Epithelial cell of esophagus (primary cell): ENCODE data around the gene ME3.
A peak's percentile ranks its signal among the peaks of the same experiment; 100 is the strongest.

Source experiments
- DNase-seq: peaks from one replicate; pipeline ENCODE4 v3.0.0; 2010; ENCODE audit warnings: low read depth
- H3K4me3 ChIP-seq: 2 replicates; pipeline ENCODE4 v1.5.1; 2011; ENCODE audit warnings: mild to moderate bottlenecking, low read length, control low read depth
- TF ChIP-seq, protein P1 (sequence below): IDR thresholded peaks from 2 replicates; pipeline ENCODE4 v1.5.1; 2011; ENCODE audit warnings: low read depth, mild to moderate bottlenecking, low read length, control low read depth, inconsistent platforms; ENCODE audit not compliant: insufficient read depth; ENCODE audit errors: missing control alignments

The ME3 gene

DNA sequence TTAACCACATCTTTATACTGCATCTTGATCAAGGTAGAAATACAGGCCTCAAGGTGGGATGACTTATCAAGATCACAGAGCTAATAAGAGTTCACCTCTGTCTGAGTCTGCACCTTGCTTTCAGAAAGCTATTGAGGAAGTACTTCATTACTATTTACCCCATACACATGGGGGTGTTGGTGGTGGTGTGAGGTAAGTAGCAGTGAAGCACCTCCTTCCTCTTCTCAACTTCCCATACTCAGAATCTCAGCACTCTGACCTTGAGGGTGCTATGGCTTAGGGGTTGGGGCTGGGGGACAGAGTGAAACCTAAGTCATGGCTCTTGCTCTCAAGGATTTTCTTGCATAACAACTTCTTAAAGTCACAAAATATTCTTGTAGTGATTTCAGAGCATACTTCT, 56.9 kb downstream of the ME3 start:
- TF ChIP-seq, protein P1, sequence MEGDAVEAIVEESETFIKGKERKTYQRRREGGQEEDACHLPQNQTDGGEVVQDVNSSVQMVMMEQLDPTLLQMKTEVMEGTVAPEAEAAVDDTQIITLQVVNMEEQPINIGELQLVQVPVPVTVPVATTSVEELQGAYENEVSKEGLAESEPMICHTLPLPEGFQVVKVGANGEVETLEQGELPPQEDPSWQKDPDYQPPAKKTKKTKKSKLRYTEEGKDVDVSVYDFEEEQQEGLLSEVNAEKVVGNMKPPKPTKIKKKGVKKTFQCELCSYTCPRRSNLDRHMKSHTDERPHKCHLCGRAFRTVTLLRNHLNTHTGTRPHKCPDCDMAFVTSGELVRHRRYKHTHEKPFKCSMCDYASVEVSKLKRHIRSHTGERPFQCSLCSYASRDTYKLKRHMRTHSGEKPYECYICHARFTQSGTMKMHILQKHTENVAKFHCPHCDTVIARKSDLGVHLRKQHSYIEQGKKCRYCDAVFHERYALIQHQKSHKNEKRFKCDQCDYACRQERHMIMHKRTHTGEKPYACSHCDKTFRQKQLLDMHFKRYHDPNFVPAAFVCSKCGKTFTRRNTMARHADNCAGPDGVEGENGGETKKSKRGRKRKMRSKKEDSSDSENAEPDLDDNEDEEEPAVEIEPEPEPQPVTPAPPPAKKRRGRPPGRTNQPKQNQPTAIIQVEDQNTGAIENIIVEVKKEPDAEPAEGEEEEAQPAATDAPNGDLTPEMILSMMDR, result no peak
- H3K4me3 ChIP-seq, result no peak overlapping the region
- DNase-seq, result no peak

DNA sequence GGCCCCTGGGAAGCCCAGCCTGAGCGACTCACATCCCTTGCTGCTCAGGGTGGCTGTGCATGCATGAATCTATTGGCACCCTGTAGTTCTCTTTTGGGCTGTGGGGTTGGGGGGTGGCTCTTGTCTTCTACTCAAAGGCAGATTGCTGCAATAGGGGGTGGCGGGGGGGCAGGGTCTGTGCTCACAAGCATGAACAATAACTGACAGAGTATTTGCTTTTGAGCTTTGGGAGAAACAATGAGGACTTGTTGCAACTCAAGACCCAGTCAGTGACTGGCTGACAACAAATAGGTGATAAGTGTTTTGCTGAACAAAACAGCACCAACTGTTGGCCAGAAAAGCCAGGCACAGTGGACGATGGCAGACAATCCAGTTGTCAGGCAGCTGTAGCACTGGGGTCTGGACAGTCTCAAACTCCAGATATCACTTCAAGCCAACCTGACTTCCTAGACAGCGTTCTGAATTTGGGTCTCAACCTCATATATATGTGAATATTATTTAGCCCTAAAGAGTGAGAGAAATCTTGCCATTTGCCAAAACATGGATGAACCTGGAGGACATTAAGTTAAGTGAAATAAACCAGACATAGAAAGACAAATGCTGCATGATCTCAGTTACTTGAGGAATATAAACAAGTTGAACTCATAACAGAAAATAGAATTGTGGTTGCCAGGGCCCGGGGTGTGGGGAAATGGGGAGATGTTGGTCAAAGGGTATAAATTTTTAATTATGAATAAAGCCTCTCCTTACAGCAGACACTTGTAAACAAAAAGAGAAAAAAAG, 61.7 kb downstream of the ME3 start:
- no peak for DNase-seq
- TF ChIP-seq, protein P1, result no peak
- no peak overlapping the region for H3K4me3 ChIP-seq

DNA sequence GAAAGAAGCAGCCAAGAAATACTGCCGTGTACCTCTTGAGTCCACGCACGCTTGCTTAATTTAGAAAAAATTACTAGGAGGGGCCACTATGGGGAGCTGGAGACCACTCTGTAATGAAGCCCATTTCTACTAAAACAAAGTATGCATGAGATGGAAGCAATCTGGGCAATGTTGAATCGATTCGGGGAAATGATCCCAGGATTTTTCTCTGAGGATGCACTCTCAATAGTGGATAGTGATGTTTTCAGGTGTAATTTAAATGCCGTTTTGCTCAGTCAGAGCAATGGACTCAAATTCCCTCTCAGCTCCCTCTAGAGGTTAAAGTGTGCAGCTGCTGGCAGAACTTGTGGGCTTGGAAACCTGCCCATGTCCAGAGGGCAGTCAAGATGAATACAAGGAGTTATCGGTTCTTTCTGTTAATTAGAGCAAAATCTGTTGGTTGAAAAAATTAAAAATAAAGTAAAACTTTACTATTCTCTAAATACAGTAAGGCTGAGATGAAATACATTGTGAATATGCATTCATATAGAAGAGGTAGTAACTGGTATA, 64.1 kb downstream of the ME3 start:
- DNase-seq, result peak; percentile 82
- TF ChIP-seq, protein P1, result peak; percentile 97
- H3K4me3 ChIP-seq, result no peak overlapping the region

DNA sequence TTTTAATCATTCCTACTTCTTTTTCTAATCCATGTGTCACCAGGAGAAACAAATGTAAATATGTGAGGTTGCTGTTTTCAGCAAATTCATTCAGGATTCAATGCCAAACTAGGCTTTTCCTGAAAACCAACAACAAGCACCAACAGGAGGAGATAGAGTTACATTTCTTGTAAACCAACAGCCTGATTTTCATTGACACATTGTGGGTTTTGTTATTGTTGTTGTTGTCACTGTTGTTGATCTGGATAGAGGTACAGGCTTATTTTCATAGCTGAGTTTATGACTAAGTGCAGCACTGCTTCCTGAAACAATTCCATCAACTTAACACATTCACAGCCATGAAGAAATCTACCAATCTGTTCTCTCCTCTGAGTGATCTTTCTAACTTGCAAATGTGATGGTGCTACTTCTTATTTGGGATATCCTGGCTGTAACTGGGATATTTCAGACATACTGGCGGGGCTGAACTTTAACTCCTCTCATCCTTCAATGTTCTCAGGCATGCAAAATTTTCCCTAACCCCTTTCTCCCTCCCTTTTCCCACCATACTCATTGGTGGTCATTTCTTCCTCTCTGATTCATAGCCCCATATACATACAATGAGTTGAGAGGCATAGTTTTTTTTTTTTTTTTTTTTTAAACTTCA, 65.5 kb downstream of the ME3 start:
- peak; percentile 66 for DNase-seq
- TF ChIP-seq, protein P1, result no peak

DNA sequence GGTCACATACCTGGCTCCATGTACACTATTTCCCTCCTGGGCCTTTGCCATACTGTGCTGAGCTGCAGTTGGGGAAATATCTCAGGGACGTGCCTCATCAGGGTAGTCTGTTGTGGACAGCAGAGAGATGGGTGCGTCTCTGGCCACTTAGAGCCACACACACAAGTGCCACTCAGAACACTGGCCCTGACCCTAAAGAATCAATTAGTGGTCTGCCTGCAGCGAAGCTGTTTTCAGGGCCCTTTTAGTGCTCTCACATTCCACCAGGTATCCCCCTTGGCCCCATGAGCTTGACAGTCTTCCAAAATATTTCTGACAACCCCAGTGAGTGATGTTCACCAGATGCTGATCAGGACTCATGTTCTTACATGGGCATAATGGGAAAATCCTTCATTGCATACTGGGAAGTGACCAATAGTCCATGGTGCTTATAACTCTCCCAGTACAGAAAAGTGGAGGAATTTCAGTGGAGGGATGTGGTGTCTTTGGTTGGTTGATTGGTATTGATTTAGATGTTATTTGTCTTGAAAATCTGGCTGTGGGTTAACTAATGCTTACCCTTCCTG, 66.1 kb downstream of the ME3 start:
- H3K4me3 ChIP-seq, result no peak overlapping the region
- DNase-seq, result no peak
- TF ChIP-seq, protein P1, result no peak

More for the DNA sequence above, 65.5 kb downstream of the ME3 start:
- no peak overlapping the region for H3K4me3 ChIP-seq

DNA sequence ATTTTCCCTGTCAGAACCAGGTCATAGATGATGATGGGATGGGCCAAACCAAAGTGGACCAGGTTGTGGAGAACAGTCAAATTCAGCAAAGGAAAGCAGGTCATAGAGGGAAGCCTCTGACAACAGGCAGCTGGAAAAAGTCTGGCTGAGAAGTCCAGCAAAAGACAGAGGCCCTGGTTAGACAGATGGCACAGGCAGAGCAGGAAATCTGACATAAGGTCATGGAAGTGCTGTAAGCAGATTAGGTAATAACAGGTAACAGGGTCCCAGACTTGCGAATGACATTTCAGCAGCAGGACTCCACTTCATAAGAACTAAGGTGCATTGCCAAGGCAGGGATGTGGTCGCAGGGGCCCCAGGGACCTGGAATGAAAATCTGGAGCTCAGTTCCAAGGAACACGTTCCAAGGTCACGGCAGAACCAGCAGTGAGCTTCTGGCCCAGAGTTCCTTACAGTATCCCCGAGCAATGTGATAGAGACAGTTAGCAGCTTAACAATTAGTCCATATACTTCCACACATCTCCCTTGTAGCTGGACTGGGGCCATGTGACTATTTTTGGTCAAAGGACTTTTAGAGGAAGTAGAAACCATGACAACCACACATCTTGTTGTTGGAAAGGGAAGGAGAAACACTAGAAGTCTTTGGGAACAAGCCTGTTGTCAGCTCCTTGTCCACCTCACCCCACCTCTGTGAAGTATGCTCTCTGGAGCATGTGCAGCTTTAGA, 75.4 kb downstream of the ME3 start:
- DNase-seq, result no peak
- TF ChIP-seq, protein P1, result no peak
- H3K4me3 ChIP-seq, result no peak overlapping the region
